Stimulated activated CD4-positive, alpha-beta T cell treated with anti-CD3 and anti-CD28 coated beads, TNF-alpha, amount 100 ng/mL, for 1 hour (primary cell): Measurements from ENCODE around the gene SRCIN1.
"Not testable (repeated sequence)": the region's sequence is repeated elsewhere in the genome, so short reads cannot be mapped to it uniquely, and the experiment has no call there.

Source experiments
- DNase-seq, 3 donors: peaks; one replicate each; pipeline ENCODE4 v3.0.0-alpha.2; 2020; ENCODE audit warnings: low read depth in 3 of 3, low spot score in 1 of 3

Gene SRCIN1

DNA sequence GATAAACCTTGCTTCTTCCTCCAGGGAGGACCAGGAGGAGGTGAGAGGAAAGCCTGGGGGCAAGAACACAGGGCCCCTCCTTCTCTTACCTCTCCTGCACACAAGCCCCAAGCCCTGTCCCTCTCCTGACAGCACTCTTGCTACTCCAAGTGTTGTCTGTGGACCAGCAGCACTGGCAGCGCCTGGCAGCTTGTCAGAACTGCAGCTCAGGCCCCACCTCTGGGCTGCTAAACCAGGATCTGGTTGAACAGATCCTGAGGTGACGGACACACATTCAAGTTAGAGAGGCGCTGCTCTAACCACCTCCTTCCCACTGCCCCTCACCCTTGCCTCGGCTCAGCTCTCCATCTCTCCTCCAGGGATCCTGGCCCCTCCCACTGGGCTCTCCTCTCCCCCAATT is 56.5 kb downstream of the SRCIN1 start:
- no peak for DNase-seq

- DNase-seq, result no peak
These were observed 58.3 kb downstream of the SRCIN1 start for GRCh38 chr17:38547444-38547843.

GRCh38 chr17:38546396-38546795 is 59.4 kb downstream of the SRCIN1 start:
- no peak for DNase-seq

GRCh38 chr17:38545531-38546225 is 60.1 kb downstream of the SRCIN1 start:
- DNase-seq, result no peak

DNA sequence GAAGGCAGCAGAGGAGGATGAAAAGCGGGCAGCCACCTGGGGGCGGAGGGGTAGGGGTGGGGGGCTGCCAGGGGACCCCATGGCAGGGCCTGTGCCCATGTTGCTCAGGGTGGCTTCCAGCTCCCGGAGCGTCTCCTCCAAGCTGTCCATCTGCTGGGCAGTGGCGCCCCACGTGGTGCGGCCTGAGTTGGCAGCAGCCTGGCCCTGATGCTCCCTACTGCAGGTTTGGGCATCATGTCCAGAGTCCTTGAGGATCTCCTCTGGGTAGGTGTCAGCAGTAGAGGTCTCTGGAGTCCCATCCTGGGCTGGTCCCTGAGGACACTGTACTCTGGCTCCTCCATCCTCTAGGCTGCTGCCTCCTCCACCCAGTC is 60.9 kb downstream of the SRCIN1 start:
- no peak for DNase-seq

GRCh38 chr17:38544175-38544838 is 61.4 kb downstream of the SRCIN1 start:
- DNase-seq, result no peak

DNA sequence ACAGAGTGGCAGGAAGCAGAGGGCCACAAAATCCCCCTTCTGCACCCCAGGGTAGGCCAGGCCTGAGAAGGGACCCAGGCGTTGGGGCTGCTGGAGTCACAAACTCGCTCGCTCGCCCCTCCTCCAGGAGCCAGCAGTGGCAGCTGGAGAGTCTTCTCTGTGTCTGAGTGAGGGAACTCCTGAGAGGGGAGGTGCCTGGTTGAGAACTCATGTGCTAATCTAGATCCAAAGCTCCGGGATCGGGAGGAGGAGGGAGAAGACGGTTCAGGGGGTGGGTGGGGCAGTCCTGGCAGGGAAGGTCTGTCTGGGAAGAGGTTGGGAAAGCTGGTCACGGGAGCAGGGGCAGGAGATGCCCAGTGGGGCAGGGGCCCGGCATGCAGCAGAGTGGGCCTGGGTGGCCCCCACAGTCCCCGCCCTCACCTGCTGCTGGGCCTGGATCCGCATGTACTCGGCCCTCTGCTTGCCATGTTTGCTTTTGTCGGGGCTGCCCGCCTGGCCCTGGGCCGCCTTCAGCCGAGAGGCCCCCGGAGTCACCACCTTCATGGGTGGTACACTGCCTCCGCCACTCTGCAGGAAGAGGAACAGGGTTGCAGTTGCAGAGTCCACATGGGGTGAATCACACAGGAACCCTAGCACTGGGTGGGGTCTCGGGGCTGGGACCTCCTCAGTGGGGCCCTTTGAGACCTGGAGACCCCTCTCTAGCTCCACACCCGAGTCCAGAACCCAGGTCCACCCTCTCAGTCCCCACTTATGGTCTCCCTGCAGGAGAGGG is 62.2 kb downstream of the SRCIN1 start:
- no peak for DNase-seq

DNA sequence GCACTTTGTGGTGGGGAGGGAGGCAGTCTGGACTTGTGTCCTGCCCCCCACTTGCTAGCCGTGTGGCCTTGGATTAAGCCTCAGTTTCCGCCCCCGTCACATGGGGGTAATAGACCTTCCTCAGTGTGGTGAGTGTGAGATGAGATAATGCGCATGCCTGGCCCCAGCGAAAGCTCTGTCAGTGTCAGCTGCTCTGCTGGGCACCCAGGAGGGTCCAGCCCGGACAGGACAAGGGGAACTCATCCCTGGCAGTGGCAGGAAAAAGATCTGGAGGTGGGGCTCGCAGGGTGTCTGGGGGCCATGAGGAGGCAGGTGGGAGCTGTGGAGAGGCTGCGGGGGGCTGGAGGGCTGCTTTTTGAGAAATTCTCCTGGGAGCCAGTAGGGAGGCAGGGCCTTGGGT is 63.5 kb downstream of the SRCIN1 start:
- no peak for DNase-seq

DNA sequence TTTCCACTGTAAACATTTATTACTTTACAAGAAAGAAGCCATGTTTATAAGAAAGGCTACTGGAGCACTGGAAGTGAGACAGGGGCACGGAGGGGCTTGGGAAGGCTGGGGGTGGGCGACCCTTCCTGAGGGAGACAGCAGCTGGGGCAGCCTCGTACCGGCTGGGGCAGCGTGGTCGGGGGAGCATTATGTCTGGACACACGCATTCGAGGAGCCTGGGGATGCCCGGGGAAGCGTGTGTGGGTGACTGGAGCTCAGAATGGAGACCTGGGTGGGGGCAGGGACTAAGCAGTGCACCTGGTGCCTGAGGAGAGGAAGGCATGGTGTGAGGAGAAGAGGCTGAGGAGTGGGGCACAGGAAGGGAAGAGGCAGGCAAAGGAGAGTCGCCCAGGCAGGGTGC is 64.5 kb downstream of the SRCIN1 start:
- no peak for DNase-seq

DNA sequence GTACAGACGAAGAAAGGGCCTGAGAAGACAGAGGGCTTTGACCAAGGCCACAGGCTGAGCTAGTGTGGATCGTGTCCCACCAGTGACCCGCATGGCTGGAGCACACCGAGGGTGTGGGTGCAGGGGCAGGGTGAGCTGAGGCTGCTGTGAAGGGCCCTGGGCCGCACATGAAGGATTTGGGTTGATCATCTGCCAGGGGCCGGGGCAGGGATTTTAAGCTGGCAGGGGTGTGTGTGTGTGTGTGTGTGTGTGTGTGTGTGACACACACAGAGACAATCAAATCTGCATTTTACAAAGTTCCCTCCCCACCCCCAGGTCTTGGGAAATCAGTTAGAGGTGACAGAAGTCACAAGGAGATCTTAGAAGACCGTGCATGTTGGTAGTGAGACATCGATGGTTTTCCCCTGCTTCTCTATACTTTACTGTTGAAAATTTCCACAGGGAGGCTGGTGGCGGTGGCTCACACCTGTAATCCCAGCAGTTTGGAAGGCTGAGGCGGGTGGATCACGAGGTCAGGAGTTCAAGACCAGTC is 65.2 kb downstream of the SRCIN1 start:
- DNase-seq, result no peak

GRCh38 chr17:38539386-38539785 is 66.4 kb downstream of the SRCIN1 start:
- DNase-seq, result no peak

- no peak for DNase-seq
These were observed 66.8 kb downstream of the SRCIN1 start for GRCh38 chr17:38538906-38539305.

- DNase-seq, result no peak
These were observed 69.1 kb downstream of the SRCIN1 start for GRCh38 chr17:38536661-38537060.

DNA sequence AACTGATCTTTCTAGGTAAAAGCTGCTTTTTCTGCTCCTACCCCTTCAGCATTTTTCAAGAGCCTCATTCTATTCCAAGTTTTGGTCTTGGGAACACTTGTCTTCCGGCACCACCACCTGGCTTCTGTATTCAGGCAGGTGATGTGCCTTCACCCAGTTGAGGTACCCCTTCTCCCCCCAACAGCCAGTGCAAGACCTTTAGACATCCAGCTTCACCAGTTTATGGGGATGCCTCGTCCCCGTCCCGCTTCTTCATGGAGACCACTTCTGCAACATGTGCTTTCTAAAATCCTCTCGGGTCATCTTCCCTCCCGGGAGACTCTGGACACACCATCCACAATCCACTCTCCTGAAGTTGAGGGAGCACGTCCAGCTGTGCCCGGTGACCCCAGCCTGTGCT is 69.9 kb downstream of the SRCIN1 start:
- DNase-seq, result no peak

DNA sequence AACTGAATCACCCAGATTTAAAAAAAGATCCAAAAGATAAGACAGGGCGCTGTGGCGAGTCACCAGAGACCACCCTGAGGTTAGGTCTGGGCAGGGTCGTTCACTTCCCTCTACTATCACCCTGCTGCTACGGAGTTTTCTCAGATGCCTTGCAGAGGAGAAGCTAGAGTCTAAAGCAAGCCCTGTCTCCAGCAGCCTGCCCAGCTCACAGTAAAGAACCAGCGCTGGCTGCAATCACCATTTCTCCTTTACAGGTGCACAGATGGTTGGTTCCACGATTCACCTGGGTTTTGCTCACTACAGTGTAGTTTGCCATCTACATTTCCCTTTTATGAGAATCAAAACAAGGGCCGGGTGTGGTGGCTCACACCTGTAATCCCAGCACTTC is 71.3 kb downstream of the SRCIN1 start:
- no peak for DNase-seq

GRCh38 chr17:38533866-38534497 is 71.8 kb downstream of the SRCIN1 start:
- no peak for DNase-seq

- DNase-seq, result no peak
These were observed 72.5 kb downstream of the SRCIN1 start for GRCh38 chr17:38533241-38533640.

DNA sequence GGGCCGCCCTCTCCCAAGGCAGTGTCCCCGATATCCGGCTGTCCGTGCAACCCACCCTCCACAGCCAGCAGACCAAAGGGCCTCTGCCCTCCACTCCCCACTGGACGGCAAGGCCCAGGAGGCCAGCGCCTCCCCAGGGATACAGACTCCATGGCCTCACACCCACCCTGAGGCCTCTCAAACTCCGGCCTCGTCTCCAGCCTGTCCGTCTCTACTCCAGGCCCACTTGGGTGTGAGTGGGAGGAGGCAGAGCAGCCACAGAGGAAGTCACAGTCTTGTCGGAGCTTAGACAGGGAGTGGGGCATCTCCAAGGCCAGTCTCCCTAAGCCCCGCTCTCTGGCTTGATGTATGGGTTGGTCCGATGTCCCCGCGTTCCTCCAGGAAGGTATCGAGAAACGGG is 73.3 kb downstream of the SRCIN1 start:
- no peak for DNase-seq

DNA sequence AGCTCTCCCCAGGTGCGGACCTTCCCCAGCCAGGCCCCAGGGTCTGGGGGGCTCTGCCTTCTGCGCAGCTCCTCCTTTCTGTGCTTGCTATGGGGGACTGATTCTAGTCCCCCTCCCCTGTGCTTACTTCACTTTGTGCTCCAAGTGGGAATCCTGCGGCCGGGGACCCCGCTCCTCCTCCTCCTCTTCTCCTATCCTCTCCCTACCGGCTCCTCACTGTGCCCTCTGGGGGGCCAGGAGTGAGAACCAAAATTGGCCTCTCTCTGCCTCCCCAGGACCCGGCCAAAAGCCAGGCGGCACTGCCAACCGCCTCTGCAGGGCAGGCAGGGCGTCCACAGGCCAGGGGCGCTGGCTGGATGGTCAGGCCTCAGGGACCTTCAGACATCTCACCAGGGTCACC is 74.0 kb downstream of the SRCIN1 start:
- DNase-seq, result not testable (repeated sequence)

- not testable (repeated sequence) for DNase-seq
These were observed 74.9 kb downstream of the SRCIN1 start for GRCh38 chr17:38530856-38531255.

- DNase-seq, result not testable (repeated sequence)
These were observed 77.6 kb downstream of the SRCIN1 start for GRCh38 chr17:38528141-38528540.

GRCh38 chr17:38526526-38526925 is 79.2 kb downstream of the SRCIN1 start:
- not testable (repeated sequence) for DNase-seq
